ENCODE measurements around the gene TTC34.
"Not testable (repeated sequence)": the region's sequence is repeated elsewhere in the genome, so short reads cannot be mapped to it uniquely, and the experiment has no call there.

TTC34 gene

DNA sequence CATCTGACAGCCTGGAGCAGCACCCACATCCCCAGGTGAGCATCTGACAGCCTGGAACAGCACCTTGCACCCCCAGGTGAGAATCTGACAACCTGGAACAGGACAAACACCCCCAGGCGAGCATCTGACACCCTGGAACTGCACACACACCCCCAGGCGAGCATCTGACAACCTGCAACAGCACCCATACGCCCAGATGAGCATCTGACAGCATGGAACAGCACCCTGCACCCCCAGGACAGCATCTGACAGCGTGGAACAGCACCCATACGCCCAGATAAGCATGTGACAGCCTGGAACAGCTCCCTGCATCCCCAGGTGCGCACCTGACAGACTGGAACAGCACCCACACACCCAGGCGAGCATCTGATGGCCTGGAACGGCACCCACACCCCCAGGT, 49.0 kb downstream of the TTC34 start:
- H3K79me1 ChIP-seq (ENCODE audit: low read length); H3K18ac ChIP-seq (ENCODE audit: low read length); H3K27ac ChIP-seq (ENCODE audit: low read depth, low read length); H4K91ac ChIP-seq (ENCODE audit: low read depth, low read length); H4K12ac ChIP-seq (ENCODE audit: low read depth, low read length); DNase-seq; H3K27me3 ChIP-seq (ENCODE audit: insufficient read depth, low read length); H2BK5ac ChIP-seq (ENCODE audit: low read depth, low read length, poor library complexity); H2AK5ac ChIP-seq (ENCODE audit: low read length); H3K4me1 ChIP-seq (ENCODE audit: control insufficient read depth in 1 of 2, insufficient read depth in 2 of 2, low read length in 2 of 2); H2BK120ac ChIP-seq (ENCODE audit: insufficient read depth, low read length, poor library complexity); H3K79me2 ChIP-seq (ENCODE audit: control insufficient read depth, insufficient read depth, low read length, poor library complexity); H3K4ac ChIP-seq (ENCODE audit: low read depth, low read length); H3K4me2 ChIP-seq (ENCODE audit: low read length); H3K23ac ChIP-seq (ENCODE audit: low read length); H3K4me3 ChIP-seq (ENCODE audit: low read depth, low read length); H3K14ac ChIP-seq (ENCODE audit: low read length); H3K9ac ChIP-seq (ENCODE audit: low read length); H4K8ac ChIP-seq (ENCODE audit: low read depth, low read length); H2BK12ac ChIP-seq (ENCODE audit: low read length); H2AFZ ChIP-seq (ENCODE audit: insufficient read depth, low read length, poor library complexity); H3K36me3 ChIP-seq (ENCODE audit: control insufficient read depth in 1 of 2, insufficient read depth in 2 of 2, low read length in 2 of 2): not testable (repeated sequence)
- H3K9me3 ChIP-seq (ENCODE audit: insufficient read depth, low read depth, low read length) = peaks cover 26% of the 10 kb centered on the region
- no CpG with 5 or more reads among the region's 8 CpGs for WGBS (ENCODE audit: extremely low coverage, insufficient coverage, insufficient read length)

DNA sequence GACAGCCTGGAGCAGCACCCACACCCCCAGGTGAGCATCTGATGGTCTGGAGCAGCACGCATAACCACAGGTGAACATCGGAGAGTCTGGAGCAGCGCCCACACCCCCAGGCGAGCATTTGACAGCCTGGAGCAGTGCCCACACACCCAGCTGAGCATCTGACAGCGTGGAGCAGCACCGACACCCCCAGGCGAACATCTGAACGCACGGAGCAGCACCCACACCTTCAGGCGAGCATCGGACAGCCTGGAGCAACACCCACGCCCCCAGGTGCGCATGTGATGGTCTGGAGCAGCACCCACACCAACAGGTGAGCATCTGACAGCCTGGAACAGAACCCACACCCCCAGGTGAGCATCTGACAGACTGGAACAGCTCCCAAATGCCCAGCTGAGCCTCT, 49.6 kb downstream of the TTC34 start:
- not testable (repeated sequence) for H3K79me1 ChIP-seq (ENCODE audit: low read length); H3K79me2 ChIP-seq (ENCODE audit: control insufficient read depth, insufficient read depth, low read length, poor library complexity); H2BK5ac ChIP-seq (ENCODE audit: low read depth, low read length, poor library complexity); H3K4me2 ChIP-seq (ENCODE audit: low read length); H2AFZ ChIP-seq (ENCODE audit: insufficient read depth, low read length, poor library complexity); H2BK120ac ChIP-seq (ENCODE audit: insufficient read depth, low read length, poor library complexity); H2BK12ac ChIP-seq (ENCODE audit: low read length); H3K9ac ChIP-seq (ENCODE audit: low read length); H3K4ac ChIP-seq (ENCODE audit: low read depth, low read length); H4K8ac ChIP-seq (ENCODE audit: low read depth, low read length); H3K23ac ChIP-seq (ENCODE audit: low read length); H3K27me3 ChIP-seq (ENCODE audit: insufficient read depth, low read length); H4K91ac ChIP-seq (ENCODE audit: low read depth, low read length); H3K4me1 ChIP-seq (ENCODE audit: control insufficient read depth in 1 of 2, insufficient read depth in 2 of 2, low read length in 2 of 2); H2AK5ac ChIP-seq (ENCODE audit: low read length); H3K18ac ChIP-seq (ENCODE audit: low read length); H4K12ac ChIP-seq (ENCODE audit: low read depth, low read length); H3K36me3 ChIP-seq (ENCODE audit: control insufficient read depth in 1 of 2, insufficient read depth in 2 of 2, low read length in 2 of 2); H3K4me3 ChIP-seq (ENCODE audit: low read depth, low read length); DNase-seq; H3K27ac ChIP-seq (ENCODE audit: low read depth, low read length); H3K14ac ChIP-seq (ENCODE audit: low read length)
- peaks cover 26% of the 10 kb centered on the region for H3K9me3 ChIP-seq (ENCODE audit: insufficient read depth, low read depth, low read length)
- WGBS (ENCODE audit: extremely low coverage, insufficient coverage, insufficient read length) = no CpG with 5 or more reads among the region's 13 CpGs

DNA sequence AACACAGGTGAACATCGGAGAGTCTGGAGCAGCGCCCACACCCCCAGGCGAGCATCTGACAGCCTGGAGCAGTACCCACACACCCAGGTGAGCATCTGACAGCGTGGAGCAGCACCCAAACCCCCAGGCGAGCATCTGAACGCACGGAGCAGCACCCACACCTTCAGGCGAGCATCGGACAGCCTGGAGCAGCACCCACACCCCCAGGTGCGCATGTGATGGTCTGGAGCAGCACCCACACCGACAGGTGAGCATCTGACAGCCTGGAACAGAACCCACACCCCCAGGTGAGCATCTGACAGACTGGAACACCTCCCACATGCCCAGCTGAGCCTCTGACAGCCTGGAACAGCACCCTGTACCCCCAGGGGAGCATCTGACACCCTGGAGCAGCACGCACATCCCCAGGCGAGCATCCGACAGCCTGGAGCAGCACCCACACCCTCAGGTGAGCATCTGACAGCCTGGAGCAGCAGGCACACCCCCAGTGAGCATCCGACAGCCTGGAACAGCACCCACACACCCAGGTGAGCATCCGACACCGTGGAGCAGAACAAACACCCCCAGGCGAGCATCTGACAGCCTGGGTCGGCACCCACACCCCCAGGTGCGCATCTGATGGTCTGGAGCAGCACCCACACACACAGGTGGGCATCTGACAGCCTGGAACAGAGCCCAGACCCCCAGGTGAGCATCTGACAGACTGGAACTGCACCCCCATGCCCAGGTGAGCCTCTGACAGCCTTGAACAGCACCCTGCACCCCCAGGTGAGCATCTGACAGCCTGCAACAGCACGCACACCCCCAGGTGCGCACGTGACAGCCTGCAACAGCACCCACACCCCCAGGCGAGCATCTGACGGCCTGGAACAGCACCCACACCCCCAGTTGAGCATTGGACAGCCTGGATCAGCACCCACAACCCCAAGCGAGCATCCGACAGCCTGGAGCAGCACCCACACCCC, 50.4 kb downstream of the TTC34 start:
- H3K27ac ChIP-seq (ENCODE audit: low read depth, low read length); H3K79me2 ChIP-seq (ENCODE audit: control insufficient read depth, insufficient read depth, low read length, poor library complexity); H3K18ac ChIP-seq (ENCODE audit: low read length); H3K4me3 ChIP-seq (ENCODE audit: low read depth, low read length); H4K91ac ChIP-seq (ENCODE audit: low read depth, low read length); H3K4ac ChIP-seq (ENCODE audit: low read depth, low read length); H2BK12ac ChIP-seq (ENCODE audit: low read length); H3K36me3 ChIP-seq (ENCODE audit: control insufficient read depth in 1 of 2, insufficient read depth in 2 of 2, low read length in 2 of 2); DNase-seq; H3K4me2 ChIP-seq (ENCODE audit: low read length); H3K79me1 ChIP-seq (ENCODE audit: low read length); H2AFZ ChIP-seq (ENCODE audit: insufficient read depth, low read length, poor library complexity); H3K9ac ChIP-seq (ENCODE audit: low read length); H3K23ac ChIP-seq (ENCODE audit: low read length); H4K12ac ChIP-seq (ENCODE audit: low read depth, low read length); H2AK5ac ChIP-seq (ENCODE audit: low read length); H4K8ac ChIP-seq (ENCODE audit: low read depth, low read length); H2BK5ac ChIP-seq (ENCODE audit: low read depth, low read length, poor library complexity); H3K14ac ChIP-seq (ENCODE audit: low read length); H2BK120ac ChIP-seq (ENCODE audit: insufficient read depth, low read length, poor library complexity); H3K27me3 ChIP-seq (ENCODE audit: insufficient read depth, low read length); H3K4me1 ChIP-seq (ENCODE audit: control insufficient read depth in 1 of 2, insufficient read depth in 2 of 2, low read length in 2 of 2): not testable (repeated sequence)
- WGBS (ENCODE audit: extremely low coverage, insufficient coverage, insufficient read length) = no CpG with 5 or more reads among the region's 27 CpGs
- peaks cover 26% of the 10 kb centered on the region for H3K9me3 ChIP-seq (ENCODE audit: insufficient read depth, low read depth, low read length)

DNA sequence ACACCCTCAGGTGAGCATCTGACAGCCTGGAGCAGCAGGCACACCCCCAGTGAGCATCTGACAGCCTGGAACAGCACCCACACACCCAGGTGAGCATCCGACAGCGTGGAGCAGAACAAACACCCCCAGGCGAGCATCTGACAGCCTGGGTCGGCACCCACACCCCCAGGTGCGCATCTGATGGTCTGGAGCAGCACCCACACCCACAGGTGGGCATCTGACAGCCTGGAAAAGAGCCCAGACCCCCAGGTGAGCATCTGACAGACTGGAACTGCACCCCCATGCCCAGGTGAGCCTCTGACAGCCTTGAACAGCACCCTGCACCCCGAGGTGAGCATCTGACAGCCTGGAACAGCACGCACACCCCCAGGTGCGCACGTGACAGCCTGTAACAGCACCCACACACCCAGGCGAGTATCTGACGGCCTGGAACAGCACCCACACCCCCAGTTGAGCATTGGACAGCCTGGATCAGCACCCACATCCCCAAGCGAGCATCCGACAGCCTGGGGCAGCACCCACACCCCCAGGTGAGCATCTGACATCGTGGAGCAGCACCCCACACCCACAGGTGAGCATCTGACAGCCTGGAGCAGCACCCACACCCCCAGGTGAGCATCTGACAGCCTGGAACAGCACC, 51.3 kb downstream of the TTC34 start:
- not testable (repeated sequence) for H3K27ac ChIP-seq (ENCODE audit: low read depth, low read length); H3K9ac ChIP-seq (ENCODE audit: low read length); H2BK12ac ChIP-seq (ENCODE audit: low read length); H3K27me3 ChIP-seq (ENCODE audit: insufficient read depth, low read length); H3K36me3 ChIP-seq (ENCODE audit: control insufficient read depth in 1 of 2, insufficient read depth in 2 of 2, low read length in 2 of 2); H4K91ac ChIP-seq (ENCODE audit: low read depth, low read length); H2AK5ac ChIP-seq (ENCODE audit: low read length); H2AFZ ChIP-seq (ENCODE audit: insufficient read depth, low read length, poor library complexity); H3K79me2 ChIP-seq (ENCODE audit: control insufficient read depth, insufficient read depth, low read length, poor library complexity); H4K8ac ChIP-seq (ENCODE audit: low read depth, low read length); H3K4me2 ChIP-seq (ENCODE audit: low read length); H4K12ac ChIP-seq (ENCODE audit: low read depth, low read length); H2BK120ac ChIP-seq (ENCODE audit: insufficient read depth, low read length, poor library complexity); DNase-seq; H2BK5ac ChIP-seq (ENCODE audit: low read depth, low read length, poor library complexity); H3K4me3 ChIP-seq (ENCODE audit: low read depth, low read length); H3K4ac ChIP-seq (ENCODE audit: low read depth, low read length); H3K14ac ChIP-seq (ENCODE audit: low read length); H3K18ac ChIP-seq (ENCODE audit: low read length); H3K79me1 ChIP-seq (ENCODE audit: low read length); H3K23ac ChIP-seq (ENCODE audit: low read length); H3K4me1 ChIP-seq (ENCODE audit: control insufficient read depth in 1 of 2, insufficient read depth in 2 of 2, low read length in 2 of 2)
- WGBS (ENCODE audit: extremely low coverage, insufficient coverage, insufficient read length) = no CpG with 5 or more reads among the region's 14 CpGs
- H3K9me3 ChIP-seq (ENCODE audit: insufficient read depth, low read depth, low read length) = peaks cover 26% of the 10 kb centered on the region
